ENCODE measurements around the gene LRRC19.

LRRC19 gene, protein sequence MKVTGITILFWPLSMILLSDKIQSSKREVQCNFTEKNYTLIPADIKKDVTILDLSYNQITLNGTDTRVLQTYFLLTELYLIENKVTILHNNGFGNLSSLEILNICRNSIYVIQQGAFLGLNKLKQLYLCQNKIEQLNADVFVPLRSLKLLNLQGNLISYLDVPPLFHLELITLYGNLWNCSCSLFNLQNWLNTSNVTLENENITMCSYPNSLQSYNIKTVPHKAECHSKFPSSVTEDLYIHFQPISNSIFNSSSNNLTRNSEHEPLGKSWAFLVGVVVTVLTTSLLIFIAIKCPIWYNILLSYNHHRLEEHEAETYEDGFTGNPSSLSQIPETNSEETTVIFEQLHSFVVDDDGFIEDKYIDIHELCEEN

GRCh38 chr9:27005491-27005890 is at the start of gene LRRC19:
Gene LRRC19, minus strand, starts transcription at chr9:27005672. Its CDS starts 5,978 bp downstream, at chr9:26999694.
- no peak for DNase-seq

GRCh38 chr9:27054841-27055240 is 49.4 kb upstream of the LRRC19 start:
- no peak for DNase-seq

GRCh38 chr9:27054125-27054524 is 48.7 kb upstream of the LRRC19 start:
- DNase-seq, result no peak

GRCh38 chr9:27053369-27054022 is 48.0 kb upstream of the LRRC19 start:
- DNase-seq, result no peak

GRCh38 chr9:27047136-27047535 is 41.7 kb upstream of the LRRC19 start:
- DNase-seq, result no peak

DNA sequence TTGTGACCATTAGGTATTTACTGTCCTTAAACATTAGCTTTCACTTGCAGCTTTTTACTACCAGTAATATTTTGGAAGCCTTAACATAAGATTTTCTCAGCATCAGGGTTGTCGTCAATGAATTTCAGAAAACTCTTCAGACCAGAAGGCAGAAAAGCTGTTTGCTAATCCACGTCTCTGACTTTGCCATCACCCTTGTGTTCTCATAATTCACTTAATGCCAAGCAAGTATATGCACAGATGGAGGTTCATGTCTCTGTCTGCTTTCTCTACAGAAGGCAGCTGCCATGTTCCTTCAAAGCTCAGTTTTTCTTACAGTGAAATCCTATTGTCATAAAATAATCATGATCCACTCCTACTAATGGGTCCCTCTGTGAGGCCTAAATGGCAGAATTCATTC is 37.7 kb upstream of the LRRC19 start:
- DNase-seq, result no peak

DNA sequence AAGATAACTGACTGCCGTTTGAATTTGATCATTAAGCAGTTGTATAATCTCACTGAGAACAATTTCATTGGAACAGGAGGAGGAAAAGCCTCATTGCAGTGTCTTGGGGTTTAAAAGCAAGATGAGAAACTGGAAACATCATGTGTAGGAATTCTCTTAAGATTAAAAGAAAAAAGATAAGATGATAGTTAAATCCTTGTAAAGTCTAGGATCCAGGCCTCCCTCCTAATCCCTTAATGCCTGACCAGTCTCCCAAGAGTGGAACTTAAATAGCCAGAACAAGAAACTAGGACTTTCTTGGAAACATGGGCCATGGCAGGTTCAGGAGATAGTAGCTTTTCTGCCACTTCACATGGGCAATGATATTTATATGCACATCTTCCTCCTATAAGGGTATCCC is 37.0 kb upstream of the LRRC19 start:
- DNase-seq, result no peak

- DNase-seq, result no peak
Observed at GRCh38 chr9:27041746-27042145, 36.3 kb upstream of the LRRC19 start.

GRCh38 chr9:27037499-27037898 is 32.0 kb upstream of the LRRC19 start:
- no peak for DNase-seq

- peak in 2 of 4 experiments; percentile 4 to 6 for DNase-seq
Observed at GRCh38 chr9:27033815-27034403, 28.4 kb upstream of the LRRC19 start.

DNA sequence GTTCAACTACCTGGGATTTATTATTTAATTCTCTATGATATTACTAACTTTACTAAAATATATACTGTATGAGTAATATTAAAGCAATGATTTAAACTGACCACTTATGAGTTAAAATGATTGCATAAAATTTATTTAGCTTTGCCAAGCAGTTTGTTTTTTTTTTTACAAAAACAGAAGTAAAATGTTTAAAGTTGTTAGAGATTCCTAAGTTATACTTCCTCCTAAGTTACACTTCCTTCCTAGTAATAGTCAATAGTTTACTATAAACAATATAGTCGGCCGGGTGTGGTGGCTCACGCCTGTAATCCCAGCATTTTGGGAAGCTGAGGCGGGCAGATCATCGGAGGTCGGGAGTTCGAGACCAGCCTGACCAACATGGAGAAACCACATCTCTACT is 23.7 kb upstream of the LRRC19 start:
- no peak for DNase-seq

GRCh38 chr9:27022920-27023319 is 17.4 kb upstream of the LRRC19 start:
- no peak for DNase-seq

DNA sequence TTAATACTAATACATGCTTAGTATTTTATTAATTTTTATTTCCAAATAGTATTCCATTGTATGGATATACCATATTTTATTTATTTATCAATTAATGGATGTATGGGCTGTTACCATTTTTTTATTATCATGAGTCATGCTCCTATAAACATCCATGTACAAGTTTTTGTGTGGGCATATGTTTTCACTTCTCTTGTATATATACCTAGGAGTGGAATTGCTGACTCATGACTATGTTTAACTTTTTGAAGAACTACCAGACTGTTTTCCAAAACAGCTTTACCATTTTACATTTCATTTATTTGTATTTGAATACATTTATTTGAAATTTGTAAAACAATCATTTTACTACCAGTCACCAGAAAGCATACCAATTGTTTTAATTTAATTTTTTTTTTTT is 14.1 kb upstream of the LRRC19 start:
- DNase-seq, result no peak

DNA sequence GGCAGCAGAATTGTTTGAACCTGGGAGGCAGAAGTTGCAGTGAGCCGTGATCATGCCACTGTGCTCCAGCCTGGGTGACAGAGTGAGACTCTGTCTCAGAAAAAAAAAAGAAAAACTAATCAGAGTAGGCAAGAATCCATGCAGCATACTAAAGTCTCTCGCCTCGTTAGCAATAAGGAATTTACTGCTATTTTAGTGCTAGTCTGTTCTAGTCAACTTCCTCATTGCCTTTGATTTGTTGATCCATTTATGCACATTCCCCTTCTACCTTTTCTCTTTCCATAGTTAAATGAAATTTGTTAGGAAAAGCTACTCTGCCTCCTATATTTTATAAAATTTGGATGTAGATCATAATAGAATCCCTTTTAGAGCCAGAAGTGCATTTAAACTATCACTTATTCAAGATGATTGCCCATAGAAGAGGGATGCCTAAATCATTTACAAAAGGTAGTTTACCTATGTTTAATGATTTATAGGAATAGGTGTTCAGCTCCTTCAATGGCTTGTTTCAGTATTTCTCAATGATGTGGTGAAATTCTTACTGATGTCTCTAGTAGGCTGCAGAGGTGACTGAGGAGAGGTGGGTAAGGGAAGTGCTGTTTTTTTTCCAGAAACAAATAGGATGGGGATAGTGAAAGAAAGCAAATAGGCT is 1.9 kb downstream of the LRRC19 start:
- DNase-seq, result no peak

DNA sequence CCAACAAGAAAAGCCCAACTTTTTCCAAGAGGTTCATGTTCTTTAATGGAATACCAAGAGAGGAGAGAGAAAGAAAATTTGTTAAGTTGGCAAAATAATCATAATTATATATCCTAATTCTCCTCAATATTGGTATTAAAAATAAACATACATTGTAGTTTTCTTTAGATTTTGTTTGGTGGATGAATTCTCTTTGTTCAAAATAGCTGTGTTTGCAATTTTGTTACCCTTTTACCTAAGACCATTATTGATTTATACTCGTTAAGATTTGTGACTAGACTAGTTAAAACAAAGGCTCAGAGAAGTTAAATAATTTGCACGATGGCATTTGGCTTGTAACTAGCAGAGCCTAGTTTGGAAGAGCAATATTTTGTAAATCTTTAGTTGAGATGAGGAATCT is 9.7 kb downstream of the LRRC19 start:
- DNase-seq, result no peak

GRCh38 chr9:26983340-26983739 is 22.1 kb downstream of the LRRC19 start:
- DNase-seq, result no peak

- no peak for DNase-seq
Observed at GRCh38 chr9:26975728-26976707, 29.5 kb downstream of the LRRC19 start.

GRCh38 chr9:26974927-26975326 is 30.5 kb downstream of the LRRC19 start:
- no peak for DNase-seq

GRCh38 chr9:26973989-26974388 is 31.5 kb downstream of the LRRC19 start:
- no peak for DNase-seq

GRCh38 chr9:26971721-26972120 is 33.8 kb downstream of the LRRC19 start:
- DNase-seq, result no peak

DNA sequence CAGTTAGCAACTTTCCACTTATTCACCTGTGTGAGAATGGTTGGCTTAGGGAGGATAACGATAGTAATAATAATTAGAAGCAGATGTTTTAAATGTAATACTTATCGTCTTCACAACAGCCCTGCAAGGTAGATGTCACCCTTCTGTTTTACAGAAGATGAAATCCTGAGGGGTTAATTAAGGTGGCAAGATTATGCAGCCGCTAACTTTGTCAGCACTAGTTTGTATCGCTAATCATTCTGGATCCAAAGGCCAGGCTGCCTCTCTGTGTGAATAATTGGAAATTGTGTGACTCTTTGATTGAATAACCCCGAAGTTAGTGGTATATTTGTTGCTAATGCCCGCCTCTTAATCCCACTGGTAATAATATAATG is 48.6 kb downstream of the LRRC19 start:
- no peak for DNase-seq
